Left renal cortex interstitium (tissue), 4 donors: ENCODE measurements around the gene ENAM. TPM values are rescaled to one million over a fixed set of nuclear protein-coding genes. Genes with fewer than 3 reads are reported as not detected.
"Not testable (repeated sequence)": the region's sequence is repeated elsewhere in the genome, so short reads cannot be mapped to it uniquely, and the experiment has no call there.

Experiments used
- DNase-seq, 4 donors: peaks; one replicate each; pipeline ENCODE4 v3.0.0-alpha.2; 2013; ENCODE audit warnings: low read depth in 4 of 4, low spot score in 2 of 4, missing footprints in 1 of 4
- polyA plus RNA-seq, 4 donors: library from polyadenylated mRNA; unstranded; fragments of 120-200 nt; gene quantifications; one replicate each; pipeline ENCODE4 v1.2.1, GENCODE V29; 2013; ENCODE audit not compliant: insufficient read length in 4 of 4

The ENAM gene
- polyA plus RNA-seq, 4 donors: 3.8 to 6.3 (median 5.3) TPM

GRCh38 chr4:70676554-70677090 lies 48.1 kb downstream of the ENAM start:
- DNase-seq: no peak

- DNase-seq: no peak
These were observed 49.9 kb downstream of the ENAM start for GRCh38 chr4:70678383-70678999.

GRCh38 chr4:70680934-70681333 lies 52.4 kb downstream of the ENAM start:
- peak; percentile 17 to 48 (median 38) for DNase-seq

GRCh38 chr4:70681704-70682103 lies 53.2 kb downstream of the ENAM start:
- no peak for DNase-seq

GRCh38 chr4:70682142-70682541 lies 53.6 kb downstream of the ENAM start:
- not testable (repeated sequence) for DNase-seq

- no peak for DNase-seq
These were observed 58.8 kb downstream of the ENAM start for GRCh38 chr4:70687392-70687791.

- peak; percentile 94 to 99 (median 98) for DNase-seq
These were observed 59.6 kb downstream of the ENAM start, which contains the start of gene UTP3 for GRCh38 chr4:70687821-70688794. Gene UTP3, plus strand, starts transcription at chr4:70688532. Its CDS starts 146 bp downstream, at chr4:70688678.

GRCh38 chr4:70688795-70689231 lies 60.3 kb downstream of the ENAM start:
- peak in 1 of 4 donors; percentile 34 for DNase-seq

- no peak for DNase-seq
These were observed 63.1 kb downstream of the ENAM start for GRCh38 chr4:70691661-70692060.

GRCh38 chr4:70694633-70695032 lies 66.1 kb downstream of the ENAM start:
- not testable (repeated sequence) for DNase-seq

Other genes starting within 250 kb of the ENAM start
- not detected for gene SMR3B, start 245.6 kb upstream of the ENAM start, polyA plus RNA-seq
- not detected for gene OPRPN, start 230.8 kb upstream of the ENAM start, polyA plus RNA-seq
- gene MUC7, start 156.5 kb upstream of the ENAM start, polyA plus RNA-seq: under 1 TPM in 3 of 4 donors, not detected in 1; 0.13 to 0.17 (median 0.14) TPM
- not detected for gene AMTN, start 110.2 kb upstream of the ENAM start, polyA plus RNA-seq
- 1 to 10 TPM in 3 of 4 donors, under 1 TPM in 1; 0.87 to 2.6 (median 1.2) TPM for gene AMBN, start 36.5 kb upstream of the ENAM start, polyA plus RNA-seq
- 1 to 10 TPM in 2 of 4 donors, under 1 TPM in 2; 0.87 to 1.1 (median 1.0) TPM for gene JCHAIN, start 37.8 kb downstream of the ENAM start, polyA plus RNA-seq
- 10 to 100 TPM; 39.7 to 54.4 (median 46.3) TPM for gene UTP3, start 59.8 kb downstream of the ENAM start, polyA plus RNA-seq
- gene RUFY3, start 93.2 kb downstream of the ENAM start, polyA plus RNA-seq: 100 to 1,000 TPM in 2 of 4 donors, 10 to 100 TPM in 2; 78.0 to 198 (median 137) TPM
- 100 to 1,000 TPM; 108 to 139 (median 126) TPM for gene GRSF1, start 211.1 kb downstream of the ENAM start, polyA plus RNA-seq